Measurements from ENCODE around the gene WDR1.

WDR1 gene

GRCh38 chr4:10074076-10074766 lies 42.4 kb downstream of the WDR1 start:
- Histone ChIP-seq H4K20me1 (ENCODE audit: control insufficient read depth, insufficient read depth, low read depth, low read length) (no peaks in the 10 kb centered on the region), H3K79me2 (ENCODE audit: control insufficient read depth, low read length) (no peaks in the 10 kb centered on the region), H3K36me3 (ENCODE audit: control insufficient read depth, low read length) (peaks cover 66% of the 10 kb centered on the region), H3K4me2 (ENCODE audit: low read length) (no peak overlapping the region), H3F3A (ENCODE audit: control insufficient read depth, insufficient read depth) (no peaks in the 10 kb centered on the region), H3K27me3 (ENCODE audit: control insufficient read depth, low read length) (no peaks in the 10 kb centered on the region), H3K9me2 (replicated peaks; ENCODE audit: control insufficient read depth, low read length) (no peaks in the 10 kb centered on the region), H3K27ac (ENCODE audit: low read depth, low read length) (no peak overlapping the region), H3K4me1 (ENCODE audit: control insufficient read depth, low read length) (no peaks in the 10 kb centered on the region), H3K9me3 (ENCODE audit: control insufficient read depth, insufficient read depth, low read length) (no peaks in the 10 kb centered on the region), H3K4me3 (ENCODE audit: low read length) (no peak overlapping the region)
- TF ChIP-seq EZH2phosphoT487 (IDR thresholded peaks at IDR 0.05; ENCODE audit: borderline replicate concordance, low read length): no peak
- TF ChIP-seq CTCF (IDR thresholded peaks at IDR 0.05; ENCODE audit: low read depth, low read length, poor library complexity, severe bottlenecking): no peak

- no peak overlapping the region for H3K27ac ChIP-seq (ENCODE audit: low read depth, low read length)
- no peaks in the 10 kb centered on the region for H3K27me3 ChIP-seq (ENCODE audit: control insufficient read depth, low read length)
- H3K36me3 ChIP-seq (ENCODE audit: control insufficient read depth, low read length): peaks cover 49% of the 10 kb centered on the region
- no peaks in the 10 kb centered on the region for H3K4me1 ChIP-seq (ENCODE audit: control insufficient read depth, low read length)
- no peak overlapping the region for H3K4me3 ChIP-seq (ENCODE audit: low read length)
- H3K9me3 ChIP-seq (ENCODE audit: control insufficient read depth, insufficient read depth, low read length): no peaks in the 10 kb centered on the region
- no peaks in the 10 kb centered on the region for H3F3A ChIP-seq (ENCODE audit: control insufficient read depth, insufficient read depth)
- no peaks in the 10 kb centered on the region for H3K79me2 ChIP-seq (ENCODE audit: control insufficient read depth, low read length)
- H3K4me2 ChIP-seq (ENCODE audit: low read length): no peak overlapping the region
- no peaks in the 10 kb centered on the region for H4K20me1 ChIP-seq (ENCODE audit: control insufficient read depth, insufficient read depth, low read depth, low read length)
- TF ChIP-seq CTCF (IDR thresholded peaks at IDR 0.05; ENCODE audit: low read depth, low read length, poor library complexity, severe bottlenecking) (no peak), EZH2phosphoT487 (IDR thresholded peaks at IDR 0.05; ENCODE audit: borderline replicate concordance, low read length) (no peak)
- H3K9me2 ChIP-seq (replicated peaks; ENCODE audit: control insufficient read depth, low read length): no peaks in the 10 kb centered on the region
Measured at GRCh38 chr4:10072420-10073017, 44.1 kb downstream of the WDR1 start.

GRCh38 chr4:10069075-10069642 lies 47.4 kb downstream of the WDR1 start:
- Histone ChIP-seq H3F3A (ENCODE audit: control insufficient read depth, insufficient read depth) (no peaks in the 10 kb centered on the region), H3K4me3 (ENCODE audit: low read length) (no peak overlapping the region), H3K9me2 (replicated peaks; ENCODE audit: control insufficient read depth, low read length) (no peaks in the 10 kb centered on the region), H3K4me1 (ENCODE audit: control insufficient read depth, low read length) (no peaks in the 10 kb centered on the region), H3K79me2 (ENCODE audit: control insufficient read depth, low read length) (no peaks in the 10 kb centered on the region), H3K36me3 (ENCODE audit: control insufficient read depth, low read length) (peaks cover 15% of the 10 kb centered on the region), H3K27ac (ENCODE audit: low read depth, low read length) (no peak overlapping the region), H3K4me2 (ENCODE audit: low read length) (no peak overlapping the region), H3K27me3 (ENCODE audit: control insufficient read depth, low read length) (no peaks in the 10 kb centered on the region), H4K20me1 (ENCODE audit: control insufficient read depth, insufficient read depth, low read depth, low read length) (no peaks in the 10 kb centered on the region), H3K9me3 (ENCODE audit: control insufficient read depth, insufficient read depth, low read length) (no peaks in the 10 kb centered on the region)
- no peak for TF ChIP-seq CTCF (IDR thresholded peaks at IDR 0.05; ENCODE audit: low read depth, low read length, poor library complexity, severe bottlenecking)
- TF ChIP-seq EZH2phosphoT487 (IDR thresholded peaks at IDR 0.05; ENCODE audit: borderline replicate concordance, low read length): no peak

All from DOHH2 (cell line).